GM18951 (cell line): Measurements from ENCODE around the gene COX20.

Experiments used
- POLR2A ChIP-seq: IDR thresholded peaks from 4 replicates; pipeline ENCODE4 v1.6.1; 2011; ENCODE audit warnings: mild to moderate bottlenecking; ENCODE audit not compliant: insufficient read length, insufficient read depth; ENCODE audit errors: extremely low read depth
- in situ Hi-C: fragments of 300-500 bp; cut with MboI; formaldehyde crosslinking; loops from one replicate; pipeline ENCODE4 v1.12.0; 2022; ENCODE audit warnings: low sequenced_read_pairs, mixed read lengths, inconsistent platforms; ENCODE audit not compliant: unreplicated experiment

COX20 gene

GRCh38 chr1:244862699-244863490 lies 27.4 kb downstream of the COX20 start:
- TF ChIP-seq POLR2A, result peak; percentile 63
- in situ Hi-C loops, result loop anchor here (25.0 kb wide), 1 partner anchor 174 kb away; no protein-coding TSS in a partner anchor

- peak; percentile 24 for TF ChIP-seq POLR2A
- in situ Hi-C loops, result loop anchor here (25.0 kb wide), 1 partner anchor 174 kb away; no protein-coding TSS in a partner anchor
Measured at GRCh38 chr1:244863491-244864252, 28.2 kb downstream of the COX20 start.

GRCh38 chr1:244864253-244865027 lies 29.0 kb downstream of the COX20 start, which contains the start of gene HNRNPU:
Gene HNRNPU (minus strand): TSS chr1:244864543. CDS start chr1:244864307, 236 bp downstream.
- in situ Hi-C loops, result loop anchor here (25.0 kb wide), 1 partner anchor 173 kb away; no protein-coding TSS in a partner anchor
- peak; percentile 96 for TF ChIP-seq POLR2A

GRCh38 chr1:244865028-244865371 lies 29.5 kb downstream of the COX20 start:
- no peak for TF ChIP-seq POLR2A
- in situ Hi-C loops, result loop anchor here (25.0 kb wide), 1 partner anchor 172 kb away; no protein-coding TSS in a partner anchor

- TF ChIP-seq POLR2A, result no peak
- in situ Hi-C loops, result loop anchor here (25.0 kb wide), 1 partner anchor 171 kb away; no protein-coding TSS in a partner anchor
Measured at GRCh38 chr1:244865820-244866219, 30.4 kb downstream of the COX20 start.

- no peak for TF ChIP-seq POLR2A
- in situ Hi-C loops, result loop anchor here (25.0 kb wide), 1 partner anchor 171 kb away; no protein-coding TSS in a partner anchor
Measured at GRCh38 chr1:244866355-244866754, 30.9 kb downstream of the COX20 start.

- in situ Hi-C loops, result loop anchor here (25.0 kb wide), 1 partner anchor 169 kb away; no protein-coding TSS in a partner anchor
- TF ChIP-seq POLR2A, result no peak
Measured at GRCh38 chr1:244868484-244869363, 33.3 kb downstream of the COX20 start.

- no peak for TF ChIP-seq POLR2A
- in situ Hi-C loops, result loop anchor here (25.0 kb wide), 1 partner anchor 168 kb away; no protein-coding TSS in a partner anchor
Measured at GRCh38 chr1:244869364-244869827, 33.9 kb downstream of the COX20 start.

- in situ Hi-C loops, result loop anchor here (25.0 kb wide), 1 partner anchor 167 kb away; no protein-coding TSS in a partner anchor
- no peak for TF ChIP-seq POLR2A
Measured at GRCh38 chr1:244869950-244870349, 34.5 kb downstream of the COX20 start.

GRCh38 chr1:244874974-244875579 lies 39.6 kb downstream of the COX20 start:
- TF ChIP-seq POLR2A, result no peak
- in situ Hi-C loops, result loop anchor here (25.0 kb wide), 1 partner anchor 162 kb away; no protein-coding TSS in a partner anchor

GRCh38 chr1:244876228-244876910 lies 40.9 kb downstream of the COX20 start:
- no peak for TF ChIP-seq POLR2A
- in situ Hi-C loops, result no loop called here
